Activated T-helper 2 cell treated with anti-CD3 and anti-CD28 coated beads, Interferon-gamma antibody, Interleukin-2, Interleukin-4, amounts not matched to agents 10 μg/mL and 5 μg/mL and 100 μg/mL, durations not matched to agents 14 hours and 24 hours and 36 hours (primary cell): ENCODE data around the gene PIK3CA. TPM values are rescaled to one million over a fixed set of nuclear protein-coding genes. Genes with fewer than 3 reads are reported as not detected.
"Not testable (repeated sequence)": the region's sequence is repeated elsewhere in the genome, so short reads cannot be mapped to it uniquely, and the experiment has no call there.

ENCODE experiments used
- DNase-seq: peaks from one replicate; pipeline ENCODE4 v3.0.0; 2021; ENCODE audit warnings: low spot score
- H3K27ac Mint-ChIP-seq: one replicate; pipeline ENCODE4 v1.8.0; 2021; ENCODE audit warnings: mixed read lengths
- H3K27me3 Mint-ChIP-seq: one replicate; pipeline ENCODE4 v1.8.0; 2021; ENCODE audit warnings: low read depth, mixed read lengths
- H3K36me3 Mint-ChIP-seq: one replicate; pipeline ENCODE4 v1.8.0; 2021; ENCODE audit warnings: low read depth, mixed read lengths
- H3K4me1 Mint-ChIP-seq: one replicate; pipeline ENCODE4 v1.8.0; 2021; ENCODE audit warnings: low read depth, mixed read lengths
- H3K4me3 Mint-ChIP-seq: one replicate; pipeline ENCODE4 v1.8.0; 2021; ENCODE audit warnings: low read depth, mild to moderate bottlenecking, moderate library complexity, mixed read lengths
- H3K9me3 Mint-ChIP-seq: one replicate; pipeline ENCODE4 v1.8.0; 2021; ENCODE audit warnings: mixed read lengths
- intact Hi-C: fragments of 100-400 bp; cut with micrococcal nuclease; formaldehyde crosslinking; loops from one replicate; pipeline ENCODE4 v1.15.1; 2023
- total RNA-seq: library from RNA; stranded (reverse); gene quantifications from 2 replicates; pipeline ENCODE4 v1.2.3, GENCODE V29; 2022

Gene PIK3CA
- total RNA-seq, 1 donor from 2014 or later: 16.3 TPM

- Mint-ChIP-seq H3K4me1 (peaks cover 2% of the 10 kb centered on the region), H3K36me3 (peaks cover 51% of the 10 kb centered on the region), H3K27ac (no peak overlapping the region), H3K9me3 (no peaks in the 10 kb centered on the region), H3K27me3 (no peaks in the 10 kb centered on the region), H3K4me3 (no peak overlapping the region)
- intact Hi-C loops: no loop called here
- no peak for DNase-seq
These were observed 81.0 kb downstream of the PIK3CA start for GRCh38 chr3:179229177-179229576.

GRCh38 chr3:179233043-179233442 lies 84.9 kb downstream of the PIK3CA start:
- no peaks in the 10 kb centered on the region for H3K9me3 Mint-ChIP-seq
- peaks cover 46% of the 10 kb centered on the region for H3K36me3 Mint-ChIP-seq

GRCh38 chr3:179234199-179234598 lies 86.0 kb downstream of the PIK3CA start:
- H3K36me3 Mint-ChIP-seq: peaks cover 42% of the 10 kb centered on the region

More at GRCh38 chr3:179233043-179233442, 84.9 kb downstream of the PIK3CA start:
- Mint-ChIP-seq H3K4me3 (no peak overlapping the region), H3K27ac (no peak overlapping the region), H3K27me3 (no peaks in the 10 kb centered on the region), H3K4me1 (peaks cover 8% of the 10 kb centered on the region)
- intact Hi-C loops: no loop called here
- no peak for DNase-seq

GRCh38 chr3:179236669-179237301 lies 88.6 kb downstream of the PIK3CA start:
- Mint-ChIP-seq H3K27me3 (no peaks in the 10 kb centered on the region), H3K36me3 (peaks cover 28% of the 10 kb centered on the region), H3K27ac (peak overlapping the region; percentile 64), H3K9me3 (no peaks in the 10 kb centered on the region), H3K4me3 (no peak overlapping the region), H3K4me1 (peaks cover 8% of the 10 kb centered on the region)
- intact Hi-C loops: loop anchor here (1.0 to 2.0 kb wide), 2 partner anchors 56 to 89 kb away; no protein-coding TSS in a partner anchor
- no peak for DNase-seq

More at GRCh38 chr3:179234199-179234598, 86.0 kb downstream of the PIK3CA start:
- no peaks in the 10 kb centered on the region for H3K27me3 Mint-ChIP-seq
- no peak overlapping the region for H3K4me3 Mint-ChIP-seq
- H3K9me3 Mint-ChIP-seq: no peaks in the 10 kb centered on the region
- DNase-seq: no peak
- H3K27ac Mint-ChIP-seq: no peak overlapping the region
- intact Hi-C loops: no loop called here
- H3K4me1 Mint-ChIP-seq: peaks cover 8% of the 10 kb centered on the region

DNA sequence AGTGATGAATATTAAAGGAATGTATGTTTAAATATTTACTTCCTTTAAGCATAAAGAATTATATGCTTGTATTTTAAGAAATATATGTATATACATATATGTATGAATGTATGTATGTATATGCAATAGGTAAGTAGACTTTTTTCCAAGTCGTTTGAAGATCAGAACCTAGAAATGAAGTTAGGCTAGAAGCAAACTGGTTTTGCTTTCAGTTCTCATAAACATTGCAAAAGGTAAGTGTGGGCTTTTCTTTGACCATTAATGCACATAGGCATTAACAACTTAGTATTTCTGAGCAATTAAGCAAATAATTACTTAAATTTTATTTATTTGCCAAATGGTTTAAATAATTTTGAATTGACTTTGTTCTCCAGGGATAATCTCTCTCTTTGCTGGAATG lies 92.1 kb downstream of the PIK3CA start:
- DNase-seq, H3K36me3 Mint-ChIP-seq, H3K9me3 Mint-ChIP-seq, H3K4me1 Mint-ChIP-seq, H3K4me3 Mint-ChIP-seq, H3K27ac Mint-ChIP-seq, H3K27me3 Mint-ChIP-seq, intact Hi-C loops: not testable (repeated sequence)

- H3K4me1 Mint-ChIP-seq, DNase-seq, H3K27me3 Mint-ChIP-seq, H3K36me3 Mint-ChIP-seq, H3K9me3 Mint-ChIP-seq, intact Hi-C loops, H3K4me3 Mint-ChIP-seq, H3K27ac Mint-ChIP-seq: not testable (repeated sequence)
These were observed 94.7 kb downstream of the PIK3CA start for GRCh38 chr3:179242859-179243258.

DNA sequence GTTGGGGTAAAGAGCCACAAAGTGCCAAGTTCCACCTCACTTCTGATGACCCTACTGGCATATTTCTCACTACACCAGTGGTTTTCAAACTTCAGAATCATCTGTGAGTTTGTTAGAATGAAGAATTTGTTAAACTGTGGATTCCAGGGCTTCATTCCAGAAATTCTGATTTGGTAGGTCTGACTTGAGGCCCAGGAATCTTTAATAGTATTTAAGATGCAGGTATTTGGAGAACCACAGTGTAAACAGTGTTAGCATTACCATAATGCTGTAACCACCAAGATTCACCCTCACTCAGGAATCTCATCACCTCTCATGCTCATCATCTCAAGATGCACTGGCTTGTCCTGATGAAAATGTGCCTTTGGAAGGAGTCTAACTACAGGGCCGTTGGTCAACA lies 96.7 kb downstream of the PIK3CA start:
- Mint-ChIP-seq H3K4me3 (no peak overlapping the region), H3K27ac (no peak overlapping the region), H3K27me3 (no peaks in the 10 kb centered on the region), H3K9me3 (no peaks in the 10 kb centered on the region), H3K4me1 (no peaks in the 10 kb centered on the region), H3K36me3 (no peaks in the 10 kb centered on the region)
- intact Hi-C loops: no loop called here
- DNase-seq: no peak

- intact Hi-C loops: no loop called here
These were observed 99.3 kb downstream of the PIK3CA start for GRCh38 chr3:179247289-179248015.

DNA sequence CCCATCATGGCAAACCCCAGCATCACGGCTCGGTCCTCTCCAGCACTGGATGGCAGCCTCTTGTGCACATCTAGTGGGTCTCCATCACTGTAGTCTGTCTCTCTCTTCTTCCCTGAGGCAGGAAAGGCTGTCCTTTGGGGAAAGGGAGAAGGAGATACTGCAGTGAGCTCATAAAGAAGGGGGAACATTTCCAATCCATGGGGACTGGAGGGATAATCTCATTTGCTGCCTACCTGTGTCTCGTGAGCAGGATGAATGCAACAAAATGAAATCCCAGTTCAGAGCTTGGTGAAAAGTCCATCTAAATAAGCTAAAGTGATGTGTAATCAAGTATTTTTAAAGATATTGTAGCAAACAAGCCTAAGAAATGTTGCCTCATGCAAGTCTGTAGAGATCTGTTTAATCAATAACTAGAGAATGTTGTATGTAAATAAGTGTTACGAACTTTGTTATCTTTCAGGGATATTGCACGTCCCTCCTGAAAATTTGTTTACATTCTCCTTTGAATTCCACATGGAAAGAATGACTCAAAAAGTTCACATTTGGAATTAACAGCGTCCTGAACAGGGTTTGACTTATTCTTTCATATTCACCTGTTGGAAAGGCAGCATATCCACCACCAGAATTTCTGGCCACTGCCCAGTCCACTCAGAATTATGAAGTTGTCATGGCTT lies 102.8 kb downstream of the PIK3CA start, which contains the start of gene KCNMB3:
TSS of gene KCNMB3 (minus strand) at position 312 of the 674 bp plus-strand sequence. CDS start at position 188, 124 bp downstream.
- no peak within 1 kb of the TSS for H3K4me3 Mint-ChIP-seq
- no peaks in the 10 kb centered on the region for H3K9me3 Mint-ChIP-seq
- H3K4me1 Mint-ChIP-seq: no peaks in the 10 kb centered on the region
- H3K27me3 Mint-ChIP-seq: peaks cover 3% of the 10 kb centered on the region
- DNase-seq: no peak
- H3K27ac Mint-ChIP-seq: no peak within 1 kb of the TSS
- no peaks in the 10 kb centered on the region for H3K36me3 Mint-ChIP-seq
- intact Hi-C loops: no loop called here

More at GRCh38 chr3:179247289-179248015, 99.3 kb downstream of the PIK3CA start:
- Mint-ChIP-seq H3K4me3 (no peak overlapping the region), H3K4me1 (no peaks in the 10 kb centered on the region), H3K27me3 (no peaks in the 10 kb centered on the region), H3K27ac (no peak overlapping the region), H3K36me3 (no peaks in the 10 kb centered on the region), H3K9me3 (no peaks in the 10 kb centered on the region)
- DNase-seq: no peak

- H3K4me3 Mint-ChIP-seq: no peak overlapping the region
- peaks cover 15% of the 10 kb centered on the region for H3K27me3 Mint-ChIP-seq
- peaks cover 6% of the 10 kb centered on the region for H3K9me3 Mint-ChIP-seq
- DNase-seq: no peak
- no peak overlapping the region for H3K27ac Mint-ChIP-seq
- H3K36me3 Mint-ChIP-seq: no peaks in the 10 kb centered on the region
- intact Hi-C loops: no loop called here
- peaks cover 17% of the 10 kb centered on the region for H3K4me1 Mint-ChIP-seq
These were observed 108.7 kb downstream of the PIK3CA start for GRCh38 chr3:179256813-179257212.

DNA sequence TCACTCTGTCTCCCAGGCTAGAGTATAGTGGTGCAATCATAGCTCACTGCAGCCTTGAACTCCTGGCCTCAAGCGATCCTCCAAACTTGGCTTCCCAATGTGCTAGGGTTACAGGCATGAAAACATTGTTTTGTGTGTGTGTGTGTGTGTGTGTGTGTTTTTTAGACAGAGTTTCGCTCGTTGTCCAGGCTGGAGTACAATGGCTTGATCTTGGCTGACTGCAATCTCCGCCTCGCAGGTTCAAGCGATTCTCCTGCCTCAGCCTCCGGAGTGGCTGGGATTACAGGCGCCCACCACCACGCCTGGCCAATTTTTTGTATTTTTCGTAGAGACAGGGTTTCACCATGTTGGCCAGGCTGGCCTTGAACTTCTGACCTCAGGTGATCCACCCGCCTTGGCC lies 109.6 kb downstream of the PIK3CA start:
- H3K36me3 Mint-ChIP-seq, H3K9me3 Mint-ChIP-seq, intact Hi-C loops, H3K27ac Mint-ChIP-seq, DNase-seq, H3K4me3 Mint-ChIP-seq: not testable (repeated sequence)
- Mint-ChIP-seq H3K27me3 (peaks cover 15% of the 10 kb centered on the region), H3K4me1 (peaks cover 22% of the 10 kb centered on the region)

- Mint-ChIP-seq H3K36me3 (no peaks in the 10 kb centered on the region), H3K4me3 (no peak overlapping the region), H3K27ac (no peak overlapping the region), H3K9me3 (peaks cover 6% of the 10 kb centered on the region), H3K4me1 (peaks cover 22% of the 10 kb centered on the region), H3K27me3 (peaks cover 15% of the 10 kb centered on the region)
- no peak for DNase-seq
- intact Hi-C loops: no loop called here
These were observed 110.7 kb downstream of the PIK3CA start for GRCh38 chr3:179258820-179259219.
